Measurements from ENCODE around the gene CHST3.
"Not testable (repeated sequence)": the region's sequence is repeated elsewhere in the genome, so short reads cannot be mapped to it uniquely, and the experiment has no call there.

CHST3 gene

DNA sequence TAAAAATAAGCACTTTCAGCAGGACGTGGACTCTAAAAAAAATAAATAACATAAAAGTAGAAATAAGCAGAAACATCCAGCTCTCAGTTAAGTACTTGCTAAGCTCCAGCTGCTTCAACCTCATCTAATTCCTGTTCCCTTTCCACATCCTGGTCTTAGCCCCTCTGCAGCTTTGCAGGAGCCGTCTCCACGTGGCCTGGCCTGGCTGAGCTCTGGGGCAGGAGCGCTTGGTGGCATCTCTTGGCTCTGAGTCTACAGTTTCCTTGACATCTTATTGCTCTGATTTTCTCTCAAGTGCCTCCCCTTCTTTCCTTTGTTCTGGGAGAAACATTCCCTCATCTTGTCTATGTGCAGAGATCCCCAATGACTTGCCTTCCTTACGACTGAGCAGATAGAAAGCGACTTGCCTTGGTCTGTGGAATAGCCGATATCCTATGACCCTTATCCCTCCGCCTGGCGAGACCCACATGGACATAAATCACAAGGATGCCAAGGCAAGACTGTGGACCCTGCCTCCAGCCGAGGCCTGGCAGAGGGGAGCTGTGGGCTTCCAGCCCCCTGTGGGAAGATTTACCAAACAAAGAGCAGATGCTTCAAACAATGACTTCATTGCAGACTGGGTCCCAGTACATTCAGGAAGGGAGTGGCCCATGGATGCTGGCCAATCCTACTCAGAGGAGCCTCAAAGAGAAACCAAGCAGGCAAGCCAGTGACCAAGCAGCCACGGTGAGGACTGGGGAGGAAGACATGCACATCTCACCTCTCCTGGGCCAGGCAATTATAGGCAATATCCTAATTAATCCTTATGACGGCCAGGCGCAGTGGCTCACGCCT is 62.3 kb downstream of the CHST3 start:
- FAIRE-seq = no peak
- peak; percentile 26 for DNase-seq (ENCODE audit: insufficient read length, low spot score)

DNA sequence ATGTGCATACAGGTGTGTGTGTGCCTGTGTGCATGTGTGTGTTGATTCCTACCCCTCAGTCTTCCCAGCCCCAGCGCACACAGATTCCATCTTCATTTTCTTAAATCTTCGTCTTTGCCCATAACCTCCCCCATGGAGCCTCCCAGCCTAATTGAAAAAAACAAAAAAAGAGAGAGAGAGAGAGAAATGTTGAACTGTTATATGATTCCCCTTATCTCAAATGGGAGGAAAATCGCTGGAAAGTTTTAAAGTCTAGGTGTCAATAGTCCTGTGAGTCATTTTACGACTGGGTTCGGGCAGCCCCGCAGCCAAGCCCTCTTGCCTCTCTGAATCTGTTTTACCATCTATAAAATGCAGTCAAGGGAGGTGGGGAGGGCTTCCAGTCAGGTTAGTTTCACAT is 63.3 kb downstream of the CHST3 start:
- FAIRE-seq (peak; percentile 68), DNase-seq (ENCODE audit: insufficient read length, low spot score) (peak; percentile 41)

DNA sequence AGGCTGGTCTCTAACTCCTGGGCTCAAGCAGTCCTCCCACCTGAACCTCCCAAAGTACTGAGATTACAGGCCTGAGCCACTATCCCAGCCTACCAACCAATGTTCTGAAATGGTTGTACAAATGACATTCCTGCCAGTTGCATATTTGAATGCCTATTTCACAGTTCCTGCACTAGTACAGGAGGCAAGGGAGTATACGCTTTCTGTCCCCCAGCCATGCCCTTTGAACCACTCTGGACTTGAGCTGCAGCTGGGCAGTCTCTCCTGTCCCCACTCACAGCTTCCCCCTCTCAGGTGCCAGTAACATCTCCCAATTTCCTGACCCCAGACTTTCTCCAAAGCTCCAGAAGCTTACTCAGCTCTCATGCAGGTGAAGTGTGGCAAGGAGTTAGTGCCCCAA is 65.2 kb downstream of the CHST3 start:
- FAIRE-seq (no peak), DNase-seq (ENCODE audit: insufficient read length, low spot score) (no peak)

DNA sequence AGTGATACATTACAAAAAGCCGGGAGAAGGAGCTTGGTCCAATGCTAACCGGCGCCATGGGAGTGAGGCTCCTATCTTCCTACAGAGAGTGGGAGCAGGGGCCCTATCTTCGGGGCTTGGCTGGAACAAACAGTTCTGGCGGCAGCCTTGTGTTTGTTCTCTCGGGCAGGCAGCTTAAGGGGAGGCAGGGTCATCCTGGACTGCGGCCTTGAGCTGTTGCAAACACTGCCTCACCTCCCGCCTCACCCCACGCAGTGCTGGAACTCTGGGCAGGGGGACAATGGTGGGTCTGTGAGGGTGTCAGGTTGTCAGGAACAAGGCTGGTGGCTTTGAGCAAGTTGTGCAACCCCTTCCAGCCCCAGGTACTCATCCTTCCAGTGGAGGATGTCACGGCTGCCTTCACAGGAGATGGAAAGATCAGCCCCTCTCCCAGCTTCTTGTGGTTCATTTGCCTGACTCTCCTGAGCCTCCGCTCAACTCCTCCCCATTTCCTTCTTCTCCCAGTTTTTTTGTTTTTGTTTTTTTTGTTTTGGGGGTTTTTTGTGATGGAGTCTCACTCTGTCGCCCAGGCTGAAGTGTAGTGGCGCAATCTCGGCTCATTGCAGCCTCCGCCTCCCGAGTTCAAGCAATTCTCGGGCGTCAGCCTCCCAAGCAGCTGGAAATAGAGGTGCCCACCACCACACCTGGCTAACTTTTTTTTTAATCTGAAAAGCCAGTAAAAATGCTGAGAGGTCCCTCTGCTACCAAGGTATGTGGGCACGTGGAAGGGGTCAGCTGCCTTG is 66.8 kb downstream of the CHST3 start:
- no peak for FAIRE-seq
- DNase-seq (ENCODE audit: insufficient read length, low spot score) = no peak

DNA sequence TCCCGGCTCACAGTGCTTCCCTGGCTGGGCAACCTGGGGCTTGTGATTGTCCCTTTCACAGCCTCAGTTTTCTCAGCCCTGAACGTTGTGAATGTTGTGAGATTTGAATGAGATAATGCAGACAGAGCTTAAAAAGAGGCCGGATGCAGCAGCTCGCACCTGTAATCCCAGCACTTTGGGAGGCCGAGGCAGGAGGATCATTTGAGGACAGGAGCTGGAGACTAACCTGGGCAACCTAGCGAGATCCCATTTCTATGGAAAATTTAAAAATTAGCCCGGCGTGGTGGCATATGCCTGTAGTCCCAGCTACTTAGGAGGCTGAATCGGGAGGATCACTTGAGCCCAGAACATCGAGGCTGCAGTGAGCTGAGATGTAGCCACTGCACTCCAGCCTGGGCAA is 67.5 kb downstream of the CHST3 start:
- FAIRE-seq (no peak), DNase-seq (ENCODE audit: insufficient read length, low spot score) (no peak)

DNA sequence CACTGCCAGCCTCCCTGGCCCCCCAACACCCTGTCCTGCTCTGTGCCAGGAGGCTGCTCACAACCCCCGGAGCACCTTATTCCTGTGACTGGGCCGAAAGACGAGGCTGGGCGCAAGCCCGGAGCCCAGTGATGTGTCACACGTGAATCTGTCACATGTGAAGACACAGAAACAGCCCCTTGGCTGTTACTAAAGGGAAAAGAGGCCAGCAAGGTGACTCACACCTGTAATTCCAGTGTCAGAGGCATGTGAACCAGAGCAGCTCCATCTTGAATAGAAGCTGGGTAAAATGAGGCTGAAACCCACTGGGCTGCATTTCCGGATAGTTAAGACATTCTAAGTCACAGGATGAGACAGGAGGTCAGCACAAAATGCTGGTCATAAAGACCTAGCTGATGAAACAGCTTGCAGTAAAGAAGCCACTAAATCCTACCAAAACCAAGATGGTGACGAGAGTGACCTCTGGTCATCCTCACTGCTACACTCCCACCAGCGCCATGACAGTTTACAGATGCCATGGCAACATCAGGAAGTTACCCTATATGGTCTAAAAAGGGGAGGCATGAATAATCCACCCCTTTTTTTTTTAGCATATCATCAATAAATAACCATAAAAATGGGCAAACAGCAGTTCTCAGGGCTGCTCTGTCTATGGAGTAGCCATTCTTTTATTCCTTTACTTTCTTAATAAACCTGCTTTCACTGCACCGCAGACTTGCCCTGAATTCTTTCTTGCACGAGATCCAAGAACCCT is 68.4 kb downstream of the CHST3 start:
- not testable (repeated sequence) for FAIRE-seq

DNA sequence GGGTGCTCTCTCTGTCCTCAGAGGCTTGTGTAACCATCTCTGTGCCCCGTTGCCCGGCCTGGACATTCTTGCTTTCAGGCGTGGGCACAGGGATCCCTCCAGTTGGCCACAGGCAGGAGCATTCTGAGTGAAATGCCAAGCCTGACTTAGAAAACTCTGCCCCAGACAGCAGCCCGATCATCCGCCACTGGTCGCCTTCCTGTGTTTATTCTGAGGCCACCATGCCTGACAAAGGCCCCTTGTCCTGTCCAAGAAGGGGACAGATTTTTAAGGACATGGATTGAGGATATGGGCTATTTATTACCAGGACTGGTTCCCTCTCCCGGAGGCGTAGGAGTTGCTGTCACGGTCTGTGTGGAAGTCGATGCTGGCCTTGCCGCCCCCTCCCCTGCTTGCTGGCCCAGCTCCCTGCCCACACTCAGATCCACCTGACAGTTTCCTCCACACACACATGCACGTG is 69.9 kb downstream of the CHST3 start:
- DNase-seq (ENCODE audit: insufficient read length, low spot score) (no peak), FAIRE-seq (no peak)

More for the DNA sequence above, 68.4 kb downstream of the CHST3 start:
- not testable (repeated sequence) for DNase-seq (ENCODE audit: insufficient read length, low spot score)

DNA sequence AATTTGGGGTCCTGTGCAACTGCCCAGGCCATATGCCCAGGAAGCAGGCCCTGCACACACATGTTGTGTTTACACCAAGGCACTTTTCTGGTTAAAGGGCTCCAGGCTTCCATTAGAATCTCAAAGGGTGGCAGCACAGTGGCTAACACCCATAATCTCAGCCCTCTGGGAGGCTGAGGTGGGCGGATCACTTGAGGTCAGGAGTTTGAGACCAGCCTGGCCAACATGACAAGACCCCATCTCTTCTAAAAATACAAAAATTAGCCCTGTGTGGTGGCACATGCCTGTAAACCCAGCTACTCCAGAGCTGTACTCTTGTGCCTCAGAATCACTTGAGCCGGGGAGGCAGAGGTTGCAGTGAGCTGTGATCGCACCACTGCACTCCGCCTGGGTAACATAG is 70.6 kb downstream of the CHST3 start:
- no peak for FAIRE-seq

DNA sequence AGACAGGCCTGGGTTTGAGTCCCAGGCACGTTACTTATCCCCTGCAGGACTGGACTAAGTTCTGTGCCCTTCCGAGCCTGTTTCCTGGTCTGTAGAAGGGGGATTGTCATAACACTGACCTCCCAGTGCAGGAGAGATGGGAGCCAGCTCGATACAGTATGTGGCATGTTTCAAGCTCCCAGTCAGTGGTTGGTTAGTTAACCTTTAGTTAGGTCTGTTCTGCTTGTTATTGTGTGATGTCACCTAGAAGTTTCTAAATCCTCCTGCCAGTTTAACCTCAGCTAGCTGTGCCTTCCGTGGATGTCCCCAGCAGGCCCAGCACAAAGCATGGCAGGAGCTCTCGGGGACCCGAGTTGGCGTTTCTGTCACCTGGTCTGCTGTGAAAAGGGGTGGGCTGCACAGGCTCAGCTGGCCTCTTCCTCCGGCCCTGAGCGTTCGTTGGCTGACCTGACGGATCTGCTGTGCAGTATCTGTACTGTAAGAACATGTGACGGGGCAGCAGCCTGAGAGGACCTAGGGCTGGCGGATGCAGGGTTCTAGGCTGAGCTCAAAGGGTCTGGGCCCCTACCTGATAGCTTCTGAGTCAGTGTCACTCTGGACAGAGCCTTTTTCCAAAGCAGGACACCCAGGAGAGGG is 71.2 kb downstream of the CHST3 start:
- no peak for DNase-seq (ENCODE audit: insufficient read length, low spot score)
- no peak for FAIRE-seq

More for the DNA sequence above, 70.6 kb downstream of the CHST3 start:
- no peak for DNase-seq (ENCODE audit: insufficient read length, low spot score)

DNA sequence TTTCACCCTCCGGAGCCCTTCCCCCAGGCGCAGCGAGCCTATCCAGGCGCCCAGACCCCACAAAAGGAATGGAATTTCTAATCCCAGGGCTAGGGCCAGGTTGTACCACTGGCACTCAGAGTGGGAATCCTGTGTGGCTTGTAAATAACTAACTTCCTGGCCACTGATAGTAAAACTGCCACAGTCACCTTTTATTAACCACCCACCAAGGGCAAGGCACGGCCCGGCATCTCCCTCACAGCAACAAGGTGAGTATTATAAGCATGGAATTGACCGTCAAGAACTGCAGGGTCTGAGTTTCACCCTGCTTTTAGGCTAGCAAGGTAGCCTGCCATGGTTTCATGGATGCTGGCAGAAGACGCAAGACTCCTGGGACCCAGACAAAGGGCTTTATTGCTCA is 73.1 kb downstream of the CHST3 start:
- no peak for DNase-seq (ENCODE audit: insufficient read length, low spot score)
- no peak for FAIRE-seq

DNA sequence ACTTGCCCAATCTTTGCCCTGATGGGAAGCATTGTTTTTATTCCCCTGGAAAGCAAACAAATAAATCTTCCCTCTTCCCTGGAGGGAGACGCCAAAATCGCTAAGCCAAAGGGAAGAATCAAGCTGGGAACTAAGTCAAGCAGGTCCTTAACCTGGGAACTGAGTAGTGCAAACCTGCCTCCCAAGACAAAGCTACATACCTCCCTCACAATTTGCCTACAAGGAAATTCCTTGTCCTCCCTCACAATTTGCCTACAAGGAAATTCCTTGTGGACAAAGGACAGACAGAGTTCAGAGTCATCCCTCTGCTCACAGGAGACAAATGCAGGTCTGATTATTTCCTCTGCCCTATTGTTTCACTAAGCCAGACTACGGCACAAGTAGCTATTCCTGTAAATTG is 73.6 kb downstream of the CHST3 start:
- FAIRE-seq (no peak), DNase-seq (ENCODE audit: insufficient read length, low spot score) (no peak)

DNA sequence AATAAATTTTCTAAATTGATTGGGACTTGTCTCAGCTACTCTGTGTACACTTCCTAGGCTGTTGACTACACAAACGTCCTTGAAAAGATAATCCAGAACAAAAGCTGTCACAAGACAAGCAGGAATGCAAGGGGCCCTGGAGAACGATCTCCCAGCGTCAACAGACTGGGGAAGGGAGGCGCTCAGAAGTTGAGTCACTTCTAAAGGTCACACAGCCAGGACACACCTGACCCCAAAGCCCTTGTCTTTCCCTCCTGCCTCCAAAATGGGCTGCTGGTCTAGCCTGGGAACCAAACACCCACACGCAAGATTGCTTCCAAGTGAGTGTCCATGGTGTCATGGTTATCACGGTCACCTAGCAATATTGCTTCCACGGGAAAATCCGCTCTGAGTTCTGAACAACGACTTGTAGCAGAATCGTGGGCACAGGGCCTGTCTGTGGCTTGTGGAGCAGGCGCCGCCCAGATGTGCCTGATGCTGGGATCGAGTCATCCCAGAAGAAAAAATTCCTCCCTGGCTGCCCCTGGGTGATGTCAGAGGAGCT is 74.3 kb downstream of the CHST3 start:
- DNase-seq (ENCODE audit: insufficient read length, low spot score) (no peak), FAIRE-seq (peak; percentile 4)

DNA sequence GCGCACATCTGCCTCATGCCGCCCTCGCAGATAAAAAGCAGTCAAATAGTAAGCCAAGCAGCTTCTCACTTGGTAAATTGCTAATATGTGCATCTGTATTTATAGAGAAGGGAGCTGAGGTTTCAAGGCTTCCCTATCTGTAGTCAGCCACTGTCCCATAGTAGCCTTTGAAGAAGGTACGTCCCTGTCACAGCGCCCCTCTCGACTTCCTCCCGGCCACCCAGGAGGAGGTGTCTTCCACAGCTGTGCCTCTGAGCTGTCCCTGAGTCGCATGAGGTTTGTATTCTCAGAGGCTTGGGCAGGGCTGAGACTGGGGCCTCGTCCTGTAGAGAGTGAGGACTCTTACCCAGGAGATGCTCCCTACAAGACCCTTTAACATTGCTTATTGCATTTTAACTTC is 75.2 kb downstream of the CHST3 start:
- FAIRE-seq = no peak

DNA sequence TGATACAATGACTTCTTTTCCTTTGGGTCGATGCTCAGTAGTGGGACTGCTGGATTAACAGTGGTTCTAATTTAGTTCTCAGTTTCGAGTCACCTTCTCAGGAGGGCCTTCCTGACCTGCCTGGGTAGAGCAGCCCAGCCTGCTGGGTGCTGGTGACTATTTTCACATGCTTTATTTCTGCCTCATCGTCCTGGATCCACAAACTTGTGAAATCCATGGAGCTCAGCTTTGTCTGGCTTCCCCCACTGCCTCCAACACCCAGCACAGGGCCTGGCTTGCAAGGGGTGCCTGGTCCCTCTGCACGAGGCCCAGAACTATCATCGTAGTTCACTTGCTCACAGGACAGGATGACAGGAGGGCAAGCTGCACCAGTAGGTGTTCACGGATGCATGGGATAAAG is 77.3 kb downstream of the CHST3 start:
- no peak for DNase-seq (ENCODE audit: insufficient read length, low spot score)
- FAIRE-seq = no peak

More for the DNA sequence above, 75.2 kb downstream of the CHST3 start:
- no peak for DNase-seq (ENCODE audit: insufficient read length, low spot score)

DNA sequence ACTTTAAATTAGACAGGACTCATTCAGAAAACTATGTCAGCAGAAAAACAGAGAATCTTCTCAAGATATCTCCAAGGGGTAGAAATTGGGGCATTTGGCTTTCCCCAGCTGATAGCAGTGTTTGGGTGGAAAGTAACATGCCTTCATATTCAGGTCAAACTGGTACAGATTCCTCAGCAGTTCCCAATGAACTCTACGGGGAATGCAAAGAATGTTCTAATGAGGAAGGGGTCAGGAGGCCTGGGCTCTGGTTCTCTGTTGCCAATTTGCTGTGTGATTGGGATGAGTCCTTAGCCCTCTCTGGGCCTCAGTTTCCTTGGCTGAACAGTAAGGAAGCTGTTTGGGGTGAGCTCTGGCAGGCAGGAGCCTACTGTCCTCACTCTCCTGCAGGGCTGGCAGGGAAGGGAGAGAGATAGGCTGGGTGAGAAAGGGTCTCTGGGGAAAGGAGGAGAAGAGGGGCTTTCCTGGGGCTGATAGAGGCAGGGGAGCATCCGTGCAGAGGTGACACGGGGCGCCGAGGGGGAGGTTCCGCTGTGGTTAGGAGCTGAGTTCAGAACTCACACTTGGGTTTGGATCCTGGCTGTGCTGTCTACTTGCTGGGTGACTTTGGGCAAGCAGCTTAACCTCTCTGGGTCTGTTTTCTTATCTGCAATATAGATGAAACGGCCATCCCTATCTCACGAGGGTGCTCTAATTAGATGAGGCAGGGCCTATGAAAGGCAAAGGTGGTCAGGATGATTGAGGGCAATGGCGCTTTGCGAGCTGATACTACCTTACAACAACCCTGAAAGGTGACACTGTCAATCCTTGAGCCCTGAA is 79.0 kb downstream of the CHST3 start:
- DNase-seq (ENCODE audit: insufficient read length, low spot score) = no peak
- no peak for FAIRE-seq

DNA sequence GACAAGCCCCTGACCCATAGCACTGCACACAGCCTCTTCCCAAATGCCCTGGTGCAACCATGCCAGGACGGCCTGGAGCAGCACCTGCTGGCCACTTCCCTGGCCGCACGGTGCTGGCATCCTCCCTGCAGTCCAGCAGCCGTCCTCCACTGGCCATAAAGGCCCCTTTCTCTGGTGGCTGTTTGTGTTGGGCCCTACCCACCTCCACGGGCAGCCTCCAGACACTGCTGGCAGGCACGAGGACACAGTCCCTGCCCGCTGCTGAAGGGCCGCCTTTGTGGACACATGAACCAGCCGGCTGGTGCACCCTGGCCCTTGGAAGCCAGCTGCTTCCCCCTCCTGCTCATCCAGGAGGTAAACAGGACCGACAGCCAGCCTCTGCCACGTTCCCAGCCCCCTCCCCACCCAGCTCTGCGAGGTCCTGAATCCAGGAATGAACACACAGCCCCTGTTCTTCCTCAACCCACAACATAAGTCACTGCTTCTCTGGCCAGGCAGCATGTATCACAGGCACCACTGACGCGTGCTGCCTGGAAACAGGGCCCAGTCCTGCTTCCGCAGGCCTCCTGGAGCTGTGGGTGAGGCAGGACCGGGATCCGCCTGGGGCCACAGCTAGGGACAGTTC is 80.3 kb downstream of the CHST3 start:
- no peak for FAIRE-seq
- DNase-seq (ENCODE audit: insufficient read length, low spot score) = no peak

DNA sequence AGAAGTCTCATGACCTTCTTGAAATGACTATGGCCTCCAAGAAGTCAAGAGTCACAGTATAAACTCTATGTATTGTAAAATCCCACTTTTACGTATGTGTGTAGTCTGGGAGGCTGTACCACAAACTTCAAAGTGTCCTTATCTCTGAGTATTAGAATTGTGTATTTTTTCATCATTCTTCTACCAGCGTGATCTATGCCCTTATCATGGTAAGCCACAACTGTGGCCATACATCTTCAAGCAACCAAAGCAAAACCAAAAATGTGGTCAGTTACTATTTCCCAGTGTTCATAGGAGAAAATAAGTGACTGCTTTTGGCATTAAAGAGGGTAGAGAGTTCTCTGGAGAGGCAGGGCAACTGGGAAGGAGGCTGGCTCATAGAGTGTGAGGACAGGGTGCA is 81.4 kb downstream of the CHST3 start:
- FAIRE-seq (no peak), DNase-seq (ENCODE audit: insufficient read length, low spot score) (no peak)

DNA sequence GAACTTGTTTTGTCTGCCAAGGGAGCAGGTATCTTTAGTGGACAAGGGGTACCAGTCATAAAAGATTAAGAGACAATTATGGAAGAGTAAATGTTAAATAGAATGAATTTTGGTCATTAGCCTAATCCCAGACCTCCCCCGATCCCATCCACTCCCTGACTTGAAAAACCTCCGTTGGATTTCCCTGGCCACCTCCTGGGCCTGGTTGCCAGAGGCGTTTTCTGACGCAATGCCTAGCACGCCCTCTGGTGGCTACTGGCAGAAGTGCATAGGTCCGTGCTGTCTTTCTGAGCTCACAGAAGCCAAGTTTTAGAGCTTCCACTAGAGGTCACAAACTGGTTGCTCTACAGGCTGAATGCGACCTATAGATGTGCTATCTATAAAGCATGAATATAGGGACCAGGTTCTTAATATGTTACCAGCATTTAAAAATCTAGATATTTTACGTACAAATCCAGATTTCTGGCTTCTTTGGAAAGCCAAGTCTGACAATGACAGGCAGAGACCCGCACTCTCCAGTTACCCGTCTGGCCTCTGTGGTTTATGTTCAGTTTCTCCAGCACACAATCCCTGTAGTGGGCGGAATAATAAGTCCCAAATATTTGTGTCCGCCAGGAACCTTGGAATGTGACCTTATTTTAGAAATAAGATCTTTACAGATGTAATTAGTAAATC is 84.4 kb downstream of the CHST3 start:
- no peak for FAIRE-seq
- peak; percentile 93 for DNase-seq (ENCODE audit: insufficient read length, low spot score)

DNA sequence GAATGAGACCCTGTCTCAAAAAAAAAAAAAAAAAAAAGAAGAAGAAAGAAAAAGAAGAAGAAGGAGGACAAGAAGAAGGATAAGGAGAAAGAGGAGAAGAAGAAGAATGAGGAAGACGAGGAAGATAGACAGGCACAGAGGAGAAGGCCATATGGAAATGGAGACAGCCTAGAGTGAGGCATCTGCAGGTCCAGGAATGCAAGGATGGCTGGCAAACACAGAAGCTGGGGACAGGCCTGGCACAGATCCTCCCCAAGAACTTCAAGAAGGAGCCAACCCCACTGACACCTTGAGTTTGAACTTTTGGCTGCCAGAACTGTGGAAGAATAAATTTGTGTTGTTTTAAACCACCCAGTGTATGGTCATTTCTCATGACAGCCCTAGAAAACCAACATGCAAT is 85.3 kb downstream of the CHST3 start:
- FAIRE-seq (no peak), DNase-seq (ENCODE audit: insufficient read length, low spot score) (no peak)
